ENCODE data around the gene TRAP1.

DNA sequence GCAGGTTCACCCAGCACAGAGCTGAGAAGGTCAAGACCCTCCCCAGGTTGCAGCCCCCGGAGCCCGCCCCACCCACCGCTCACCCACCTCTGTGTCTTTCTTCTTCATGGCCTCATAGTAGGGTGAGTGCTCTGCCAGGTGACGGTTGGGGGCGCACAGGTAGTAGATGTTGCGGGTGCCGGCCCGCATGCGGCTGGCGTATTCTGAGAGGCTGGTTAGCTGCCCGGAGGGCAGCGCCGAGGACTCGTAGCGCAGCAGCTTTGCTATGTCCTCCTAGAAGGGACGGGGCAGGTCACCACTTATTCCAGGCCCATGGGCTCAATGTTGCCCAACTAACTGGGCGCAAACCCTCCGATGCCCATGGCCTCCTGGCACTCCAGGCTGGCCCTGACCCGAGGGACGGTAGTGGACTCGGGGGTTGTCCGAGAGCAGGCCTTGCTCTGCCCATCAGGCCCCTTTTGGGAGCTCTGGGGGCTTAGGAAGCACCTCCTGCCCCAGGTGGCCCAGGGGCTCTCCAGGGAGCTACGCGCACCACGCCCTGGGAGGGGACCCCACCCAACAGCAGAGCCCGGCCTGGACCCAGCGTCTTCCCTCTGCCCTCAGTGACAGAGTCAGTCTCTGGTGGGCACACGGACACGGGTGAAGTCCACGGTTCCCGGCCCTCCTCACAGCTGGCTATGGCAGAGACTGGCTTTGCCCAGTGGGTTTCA lies 53.0 kb downstream of the TRAP1 start:
- TF ChIP-seq, protein P1, sequence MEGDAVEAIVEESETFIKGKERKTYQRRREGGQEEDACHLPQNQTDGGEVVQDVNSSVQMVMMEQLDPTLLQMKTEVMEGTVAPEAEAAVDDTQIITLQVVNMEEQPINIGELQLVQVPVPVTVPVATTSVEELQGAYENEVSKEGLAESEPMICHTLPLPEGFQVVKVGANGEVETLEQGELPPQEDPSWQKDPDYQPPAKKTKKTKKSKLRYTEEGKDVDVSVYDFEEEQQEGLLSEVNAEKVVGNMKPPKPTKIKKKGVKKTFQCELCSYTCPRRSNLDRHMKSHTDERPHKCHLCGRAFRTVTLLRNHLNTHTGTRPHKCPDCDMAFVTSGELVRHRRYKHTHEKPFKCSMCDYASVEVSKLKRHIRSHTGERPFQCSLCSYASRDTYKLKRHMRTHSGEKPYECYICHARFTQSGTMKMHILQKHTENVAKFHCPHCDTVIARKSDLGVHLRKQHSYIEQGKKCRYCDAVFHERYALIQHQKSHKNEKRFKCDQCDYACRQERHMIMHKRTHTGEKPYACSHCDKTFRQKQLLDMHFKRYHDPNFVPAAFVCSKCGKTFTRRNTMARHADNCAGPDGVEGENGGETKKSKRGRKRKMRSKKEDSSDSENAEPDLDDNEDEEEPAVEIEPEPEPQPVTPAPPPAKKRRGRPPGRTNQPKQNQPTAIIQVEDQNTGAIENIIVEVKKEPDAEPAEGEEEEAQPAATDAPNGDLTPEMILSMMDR (IDR thresholded peaks at IDR 0.05; ENCODE audit: low read depth, low read length, missing input control), result no peak
- TF ChIP-seq GABPA (IDR thresholded peaks at IDR 0.05 in 1 of 2, conservative IDR thresholded peaks at IDR 0.05 in 1 of 2) (no peak), REST (IDR thresholded peaks at IDR 0.05) (no peak), MAX (IDR thresholded peaks at IDR 0.05) (no peak), RAD21 (IDR thresholded peaks at IDR 0.05) (no peak), SP1 (IDR thresholded peaks at IDR 0.05) (no peak), TAF1 (conservative IDR thresholded peaks at IDR 0.05) (no peak), FOXA1 (IDR thresholded peaks at IDR 0.05) (no peak), EGR1 (IDR thresholded peaks at IDR 0.05; ENCODE audit: low read depth in 2 of 2) (no peak)
- TF ChIP-seq, protein P2, sequence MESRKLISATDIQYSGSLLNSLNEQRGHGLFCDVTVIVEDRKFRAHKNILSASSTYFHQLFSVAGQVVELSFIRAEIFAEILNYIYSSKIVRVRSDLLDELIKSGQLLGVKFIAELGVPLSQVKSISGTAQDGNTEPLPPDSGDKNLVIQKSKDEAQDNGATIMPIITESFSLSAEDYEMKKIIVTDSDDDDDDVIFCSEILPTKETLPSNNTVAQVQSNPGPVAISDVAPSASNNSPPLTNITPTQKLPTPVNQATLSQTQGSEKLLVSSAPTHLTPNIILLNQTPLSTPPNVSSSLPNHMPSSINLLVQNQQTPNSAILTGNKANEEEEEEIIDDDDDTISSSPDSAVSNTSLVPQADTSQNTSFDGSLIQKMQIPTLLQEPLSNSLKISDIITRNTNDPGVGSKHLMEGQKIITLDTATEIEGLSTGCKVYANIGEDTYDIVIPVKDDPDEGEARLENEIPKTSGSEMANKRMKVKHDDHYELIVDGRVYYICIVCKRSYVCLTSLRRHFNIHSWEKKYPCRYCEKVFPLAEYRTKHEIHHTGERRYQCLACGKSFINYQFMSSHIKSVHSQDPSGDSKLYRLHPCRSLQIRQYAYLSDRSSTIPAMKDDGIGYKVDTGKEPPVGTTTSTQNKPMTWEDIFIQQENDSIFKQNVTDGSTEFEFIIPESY (IDR thresholded peaks at IDR 0.05), result no peak

Measured in liver (tissue), 3 donors.